Naive thymus-derived CD4-positive, alpha-beta T cell (primary cell): ENCODE data around the gene CLNK. TPM values are rescaled to one million over a fixed set of nuclear protein-coding genes. Genes with fewer than 3 reads are reported as not detected.

Source experiments
- ATAC-seq: fragments of 150-1000 bp; cut with Tn5 transposase; 2 replicates; pipeline ENCODE4 v1.10.0; 2021; ENCODE audit warnings: mild to moderate bottlenecking, moderate library complexity
- CTCF ChIA-PET: fragments of 350-600 bp; sonication (Branson Sonifier 250); formaldehyde crosslinking; loops from one replicate; lab custom pipeline; 2021; ENCODE audit warnings: antibody characterized with exemption; lab: Charles Lee
- POLR2A ChIA-PET: fragments of 350-600 bp; sonication (Branson Sonifier 250); formaldehyde crosslinking; loops from one replicate; lab custom pipeline; 2021; ENCODE audit warnings: antibody characterized with exemption, inconsistent platforms; lab: Charles Lee
- DNase-seq, 9 donors: peaks; one replicate each; pipeline versions ENCODE4 v3.0.0 to v3.0.0-alpha.2; 2020 to 2022; ENCODE audit warnings: mixed read lengths in 1 of 9
- H3K27ac ChIP-seq: one replicate; pipeline ENCODE4 v1.7.0; 2013; ENCODE audit warnings: mild to moderate bottlenecking, low read depth, low read length, moderate library complexity
- H3K27me3 ChIP-seq, 2 donors: one replicate each; pipeline ENCODE4 v1.7.0; 2013; ENCODE audit warnings: low read length in 2 of 2, mild to moderate bottlenecking in 2 of 2, moderate library complexity in 2 of 2; ENCODE audit not compliant: control insufficient read depth in 2 of 2, insufficient read depth in 2 of 2
- H3K36me3 ChIP-seq, 3 experiments: 1 replicate in 2 of 3; 2 replicates in 1 of 3; pipeline ENCODE4 v1.7.0; 2013; ENCODE audit warnings: low read length in 3 of 3, mild to moderate bottlenecking in 3 of 3, moderate library complexity in 1 of 3; ENCODE audit not compliant: insufficient read depth in 3 of 3, control insufficient read depth in 2 of 3
- H3K4me1 ChIP-seq, 2 donors: one replicate each; pipeline ENCODE4 v1.7.0; 2013; ENCODE audit warnings: low read length in 2 of 2, mild to moderate bottlenecking in 2 of 2, moderate library complexity in 1 of 2; ENCODE audit not compliant: control insufficient read depth in 2 of 2, insufficient read depth in 2 of 2
- H3K4me3 ChIP-seq: 2 replicates; pipeline ENCODE4 v1.7.0; 2013; ENCODE audit warnings: mild to moderate bottlenecking, low read length
- H3K9me3 ChIP-seq, 3 experiments: 1 replicate in 2 of 3; 2 replicates in 1 of 3; pipeline ENCODE4 v1.7.0; 2013; ENCODE audit warnings: low read length in 3 of 3; ENCODE audit not compliant: control insufficient read depth in 2 of 3
- H3K27ac Mint-ChIP-seq, 9 donors: one replicate each; pipeline ENCODE4 v1.8.0; 2020 to 2022; ENCODE audit warnings: mixed read lengths in 9 of 9, mild to moderate bottlenecking in 8 of 9, moderate library complexity in 5 of 9, inconsistent platforms in 2 of 9
- H3K27me3 Mint-ChIP-seq, 5 donors: one replicate each; pipeline ENCODE4 v1.8.0; 2021 to 2022; ENCODE audit warnings: mixed read lengths in 5 of 5, mild to moderate bottlenecking in 1 of 5
- H3K36me3 Mint-ChIP-seq, 5 donors: one replicate each; pipeline ENCODE4 v1.8.0; 2020 to 2022; ENCODE audit warnings: mixed read lengths in 5 of 5, mild to moderate bottlenecking in 3 of 5, inconsistent platforms in 1 of 5
- H3K4me1 Mint-ChIP-seq, 7 donors: one replicate each; pipeline ENCODE4 v1.8.0; 2020 to 2022; ENCODE audit warnings: mixed read lengths in 7 of 7, mild to moderate bottlenecking in 3 of 7, inconsistent platforms in 1 of 7
- H3K4me3 Mint-ChIP-seq, 10 donors: one replicate each; pipeline ENCODE4 v1.8.0; 2020 to 2022; ENCODE audit warnings: mild to moderate bottlenecking in 10 of 10, mixed read lengths in 10 of 10, moderate library complexity in 6 of 10, inconsistent platforms in 2 of 10
- H3K9me3 Mint-ChIP-seq, 11 donors: one replicate each; pipeline ENCODE4 v1.8.0; 2020 to 2022; ENCODE audit warnings: mixed read lengths in 11 of 11, mild to moderate bottlenecking in 4 of 11, inconsistent platforms in 1 of 11, moderate library complexity in 1 of 11
- intact Hi-C, 2 donors: fragments of 100-400 bp; cut with micrococcal nuclease; formaldehyde crosslinking; loops; one replicate each; pipeline ENCODE4 v1.15.1; 2023
- polyA plus RNA-seq, 2 donors: library from polyadenylated mRNA; unstranded; fragments of 300-500 nt; fragmentation: Illumina TruSeq; gene quantifications; one replicate each; pipeline ENCODE4 v1.2.3, GENCODE V29; 2021
- total RNA-seq, 6 experiments: library from RNA in 5 of 6; stranded (reverse) in 5 of 6; gene quantifications; 1 replicate in 5 of 6; 2 replicates in 1 of 6; pipeline ENCODE4 v1.2.3 and lab custom pipeline; 2021 to 2026

CLNK gene
- total and polyA plus RNA-seq, 7 experiments from 2014 or later, result 0.13 to 0.66 (median 0.22) TPM; not detected in 4

- no peaks in the 10 kb centered on the region for H3K27me3 ChIP-seq
- Mint-ChIP-seq H3K4me3 (no peak overlapping the region), H3K36me3 (no peaks in the 10 kb centered on the region), H3K4me1 (no peaks in the 10 kb centered on the region), H3K27me3 (peaks cover 0 to 9% (median 3%) of the 10 kb centered on the region in 5 donors), H3K27ac (no peak overlapping the region), H3K9me3 (peaks cover 0 to 8% (median 0%) of the 10 kb centered on the region in 11 donors)
- H3K36me3 ChIP-seq, result no peaks in the 10 kb centered on the region
- no peak overlapping the region for H3K4me3 ChIP-seq
- CTCF ChIA-PET, result no interaction called here
- DNase-seq, result no peak
- no peaks in the 10 kb centered on the region for H3K9me3 ChIP-seq
- H3K27ac ChIP-seq, result no peak overlapping the region
- POLR2A ChIA-PET, result no interaction called here
- no peaks in the 10 kb centered on the region for H3K4me1 ChIP-seq
- intact Hi-C loops, result no loop called here
- peak; percentile 50 for ATAC-seq
Measured at GRCh38 chr4:10635091-10635490, 49.5 kb downstream of the CLNK start.

GRCh38 chr4:10629394-10629793 is 55.2 kb downstream of the CLNK start:
- ChIA-PET POLR2A (no interaction called here), CTCF (no interaction called here)
- intact Hi-C loops, result no loop called here
- peaks cover 0 to 4% (median 0%) of the 10 kb centered on the region in 5 donors for H3K36me3 Mint-ChIP-seq
- H3K4me1 Mint-ChIP-seq, result peaks cover 0 to 7% (median 5%) of the 10 kb centered on the region in 7 donors
- H3K9me3 Mint-ChIP-seq, result peaks cover 0 to 8% (median 0%) of the 10 kb centered on the region in 11 donors
- Histone ChIP-seq H3K36me3 (no peaks in the 10 kb centered on the region), H3K27me3 (no peaks in the 10 kb centered on the region), H3K4me1 (no peaks in the 10 kb centered on the region), H3K27ac (no peak overlapping the region), H3K4me3 (no peak overlapping the region), H3K9me3 (no peaks in the 10 kb centered on the region)
- no peak for DNase-seq
- ATAC-seq, result no peak
- H3K27ac Mint-ChIP-seq, result no peak overlapping the region
- H3K27me3 Mint-ChIP-seq, result peaks cover 0 to 9% (median 3%) of the 10 kb centered on the region in 5 donors
- H3K4me3 Mint-ChIP-seq, result peak overlapping the region in 1 of 10 donors; percentile 32

GRCh38 chr4:10625131-10625530 is 59.4 kb downstream of the CLNK start:
- H3K36me3 Mint-ChIP-seq, result peaks cover 0 to 4% (median 0%) of the 10 kb centered on the region in 5 donors
- no peak for ATAC-seq
- no peaks in the 10 kb centered on the region for H3K4me1 ChIP-seq
- ChIA-PET CTCF (no interaction called here), POLR2A (no interaction called here)
- no peaks in the 10 kb centered on the region for H3K9me3 ChIP-seq
- H3K27ac ChIP-seq, result no peak overlapping the region
- peak overlapping the region in 1 of 9 donors; percentile 15 for H3K27ac Mint-ChIP-seq
- no peaks in the 10 kb centered on the region for H3K27me3 ChIP-seq
- H3K4me3 Mint-ChIP-seq, result no peak overlapping the region
- H3K36me3 ChIP-seq, result no peaks in the 10 kb centered on the region
- intact Hi-C loops, result no loop called here
- DNase-seq, result no peak
- no peak overlapping the region for H3K4me3 ChIP-seq
- peaks cover 0 to 3% (median 0%) of the 10 kb centered on the region in 5 donors for H3K27me3 Mint-ChIP-seq
- H3K4me1 Mint-ChIP-seq, result peaks cover 0 to 11% (median 5%) of the 10 kb centered on the region in 7 donors
- H3K9me3 Mint-ChIP-seq, result peaks cover 0 to 4% (median 0%) of the 10 kb centered on the region in 11 donors

- peaks cover 0 to 15% (median 5%) of the 10 kb centered on the region in 7 donors for H3K4me1 Mint-ChIP-seq
- no peak overlapping the region for H3K4me3 Mint-ChIP-seq
- CTCF ChIA-PET, result no interaction called here
- H3K27me3 Mint-ChIP-seq, result peaks cover 0 to 7% (median 0%) of the 10 kb centered on the region in 5 donors
- peaks cover 0 to 4% (median 0%) of the 10 kb centered on the region in 5 donors for H3K36me3 Mint-ChIP-seq
- intact Hi-C loops, result no loop called here
- Histone ChIP-seq H3K36me3 (no peaks in the 10 kb centered on the region), H3K27me3 (no peaks in the 10 kb centered on the region), H3K27ac (no peak overlapping the region), H3K4me3 (no peak overlapping the region), H3K4me1 (no peaks in the 10 kb centered on the region), H3K9me3 (no peaks in the 10 kb centered on the region)
- H3K9me3 Mint-ChIP-seq, result peaks cover 0 to 4% (median 0%) of the 10 kb centered on the region in 11 donors
- no peak overlapping the region for H3K27ac Mint-ChIP-seq
- no peak for DNase-seq
- POLR2A ChIA-PET, result no interaction called here
- ATAC-seq, result no peak
Measured at GRCh38 chr4:10623862-10624261, 60.7 kb downstream of the CLNK start.

- ATAC-seq (no peak), DNase-seq (no peak)
- Mint-ChIP-seq H3K9me3 (peaks cover 0 to 4% (median 0%) of the 10 kb centered on the region in 11 donors), H3K27me3 (peaks cover 0 to 7% (median 0%) of the 10 kb centered on the region in 5 donors), H3K36me3 (peaks cover 0 to 4% (median 0%) of the 10 kb centered on the region in 5 donors), H3K4me1 (peaks cover 0 to 15% (median 5%) of the 10 kb centered on the region in 7 donors), H3K4me3 (no peak overlapping the region), H3K27ac (no peak overlapping the region)
- CTCF ChIA-PET, result no interaction called here
- Histone ChIP-seq H3K36me3 (no peaks in the 10 kb centered on the region), H3K4me1 (no peaks in the 10 kb centered on the region), H3K9me3 (no peaks in the 10 kb centered on the region), H3K27ac (no peak overlapping the region), H3K27me3 (no peaks in the 10 kb centered on the region), H3K4me3 (no peak overlapping the region)
- intact Hi-C loops, result no loop called here
- POLR2A ChIA-PET, result no interaction called here
Measured at GRCh38 chr4:10623241-10623640, 61.3 kb downstream of the CLNK start.

GRCh38 chr4:10622728-10623127 is 61.8 kb downstream of the CLNK start:
- Mint-ChIP-seq H3K27me3 (peaks cover 0 to 7% (median 0%) of the 10 kb centered on the region in 5 donors), H3K36me3 (peaks cover 0 to 4% (median 0%) of the 10 kb centered on the region in 5 donors), H3K4me3 (no peak overlapping the region), H3K27ac (no peak overlapping the region), H3K9me3 (peaks cover 0 to 4% (median 0%) of the 10 kb centered on the region in 11 donors), H3K4me1 (peaks cover 0 to 15% (median 5%) of the 10 kb centered on the region in 7 donors)
- CTCF ChIA-PET, result no interaction called here
- Histone ChIP-seq H3K4me3 (no peak overlapping the region), H3K9me3 (no peaks in the 10 kb centered on the region), H3K27me3 (no peaks in the 10 kb centered on the region), H3K36me3 (no peaks in the 10 kb centered on the region), H3K27ac (no peak overlapping the region), H3K4me1 (no peaks in the 10 kb centered on the region)
- POLR2A ChIA-PET, result no interaction called here
- intact Hi-C loops, result loop anchor here in 1 of 2 donors (1.0 kb wide), 1 partner anchor 802 kb away; no protein-coding TSS in a partner anchor
- ATAC-seq (no peak), DNase-seq (peak in 1 of 9 donors; percentile 7)

GRCh38 chr4:10620935-10621488 is 63.6 kb downstream of the CLNK start:
- peaks cover 0 to 7% (median 0%) of the 10 kb centered on the region in 5 donors for H3K27me3 Mint-ChIP-seq
- peaks cover 0 to 4% (median 0%) of the 10 kb centered on the region in 5 donors for H3K36me3 Mint-ChIP-seq
- H3K27ac Mint-ChIP-seq, result no peak overlapping the region
- peaks cover 0 to 15% (median 5%) of the 10 kb centered on the region in 7 donors for H3K4me1 Mint-ChIP-seq
- ATAC-seq (no peak), DNase-seq (no peak)
- intact Hi-C loops, result no loop called here
- Histone ChIP-seq H3K27me3 (no peaks in the 10 kb centered on the region), H3K9me3 (no peaks in the 10 kb centered on the region), H3K27ac (no peak overlapping the region), H3K36me3 (no peaks in the 10 kb centered on the region), H3K4me1 (no peaks in the 10 kb centered on the region), H3K4me3 (no peak overlapping the region)
- H3K9me3 Mint-ChIP-seq, result peaks cover 0 to 4% (median 0%) of the 10 kb centered on the region in 11 donors
- no peak overlapping the region for H3K4me3 Mint-ChIP-seq
- CTCF ChIA-PET, result no interaction called here
- POLR2A ChIA-PET, result no interaction called here
